OCI-LY3 (cell line): Measurements from ENCODE around the gene METTL17.

Experiments
- H2AFZ ChIP-seq: fragments of 200-600, 300-600 bp; shearing (Covaris generic); 2 replicates; pipeline ENCODE4 v1.6.0; 2014; ENCODE audit warnings: antibody characterized with exemption, low read depth, low read length
- H3K27ac ChIP-seq: fragments of 200-600, 300-600 bp; sonication (generic); 2 replicates; pipeline ENCODE4 v1.5.1; 2014; ENCODE audit warnings: mild to moderate bottlenecking, low read length, moderate library complexity, mixed read lengths
- H3K27me3 ChIP-seq: fragments of 200-600, 300-600 bp; sonication (generic); 2 replicates; pipeline ENCODE4 v1.6.1; 2014; ENCODE audit warnings: low read depth, low read length, mixed read lengths
- H3K36me3 ChIP-seq: fragments of 200-600, 300-600 bp; sonication (generic); replicated peaks from 2 replicates; pipeline ENCODE3; 2014; ENCODE audit warnings: low read depth, low read length, mixed read lengths
- H3K4me1 ChIP-seq: fragments of 300-600, 200-600 bp; sonication (generic); 2 replicates; pipeline ENCODE4 v1.6.1; 2014; ENCODE audit warnings: low read length, mixed read lengths
- H3K4me2 ChIP-seq: fragments of 200-600, 300-600 bp; sonication (generic); 2 replicates; pipeline ENCODE4 v1.6.1; 2014; ENCODE audit warnings: low read length, mixed read lengths
- H3K4me3 ChIP-seq: fragments of 300-600, 200-600 bp; sonication (generic); 2 replicates; pipeline ENCODE4 v1.5.1; 2014; ENCODE audit warnings: antibody characterized with exemption, mild to moderate bottlenecking, low read length, moderate library complexity
- H3K79me2 ChIP-seq: fragments of 300-600, 200-600 bp; shearing (Covaris generic); 2 replicates; pipeline ENCODE4 v1.6.1; 2014; ENCODE audit warnings: mild to moderate bottlenecking, low read length, mixed read lengths
- H3K9ac ChIP-seq: fragments of 300-600, 200-600 bp; shearing (Covaris generic); 2 replicates; pipeline ENCODE4 v1.6.0; 2014; ENCODE audit warnings: mild to moderate bottlenecking, low read length, moderate library complexity
- H3K9me3 ChIP-seq: fragments of 200-600, 300-600 bp; shearing (Covaris generic); 2 replicates; pipeline ENCODE4 v1.6.1; 2014; ENCODE audit warnings: low read length, mixed read lengths; ENCODE audit not compliant: insufficient read depth
- H4K20me1 ChIP-seq: fragments of 200-600, 300-600 bp; sonication (generic); 2 replicates; pipeline ENCODE4 v1.6.1; 2016; ENCODE audit warnings: low read length, mixed read lengths; ENCODE audit not compliant: insufficient read depth
- CTCF ChIP-seq: fragments of 200-600, 300-600 bp; sonication (generic); IDR thresholded peaks from 2 replicates; pipeline ENCODE4 v1.5.1; 2014; ENCODE audit warnings: antibody characterized with exemption, low read length, low read depth
- EZH2phosphoT487 ChIP-seq: fragments of 200-600 bp; shearing (Covaris generic); IDR thresholded peaks from 2 replicates; pipeline ENCODE4 v1.6.1; 2018; ENCODE audit warnings: antibody characterized with exemption, mixed run types, low read depth

Gene METTL17

GRCh38 chr14:20970983-20971704, 18.6 kb upstream of the METTL17 start:
- H3K4me1 ChIP-seq: peaks cover 7% of the 10 kb centered on the region; the same call in 1 of the 2 replicates
- H3K27me3 ChIP-seq: peaks cover 34% of the 10 kb centered on the region
- no peaks in the 10 kb centered on the region for H3K9me3 ChIP-seq
- no peaks in the 10 kb centered on the region for H3K79me2 ChIP-seq
- peak overlapping the region; percentile 67 for H3K9ac ChIP-seq
- H3K4me3 ChIP-seq: peak overlapping the region; percentile 78
- peak overlapping the region; percentile 85 for H2AFZ ChIP-seq
- H3K36me3 ChIP-seq: no peaks in the 10 kb centered on the region
- TF ChIP-seq CTCF (peak; percentile 86), EZH2phosphoT487 (no peak)
- H3K27ac ChIP-seq: no peak overlapping the region
- H4K20me1 ChIP-seq: no peaks in the 10 kb centered on the region
- peak overlapping the region; percentile 90 for H3K4me2 ChIP-seq

DNA sequence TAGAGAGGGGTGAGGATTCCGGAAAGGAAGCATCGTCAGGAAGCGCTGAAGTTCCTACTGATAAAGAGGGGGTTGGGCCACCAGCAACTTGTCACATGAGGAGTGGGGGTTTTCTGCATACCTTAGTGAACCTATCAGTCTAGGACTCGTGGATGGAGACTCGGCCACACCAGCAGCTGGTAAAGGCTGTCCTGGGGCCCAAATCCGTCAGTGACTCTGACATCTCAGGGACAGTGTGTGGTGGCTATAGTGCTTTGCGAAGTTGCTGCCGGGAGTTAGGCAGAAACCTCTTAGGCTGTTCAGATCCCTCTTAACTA, 18.1 kb upstream of the METTL17 start:
- Histone ChIP-seq H3K4me1 (peaks cover 7% of the 10 kb centered on the region; the same call in 1 of the 2 replicates), H3K27me3 (peaks cover 32% of the 10 kb centered on the region), H3K27ac (no peak overlapping the region), H3K9ac (peak overlapping the region; percentile 67), H3K9me3 (no peaks in the 10 kb centered on the region), H3K79me2 (no peaks in the 10 kb centered on the region), H3K4me3 (peak overlapping the region; percentile 78), H3K36me3 (no peaks in the 10 kb centered on the region), H4K20me1 (no peaks in the 10 kb centered on the region), H3K4me2 (peak overlapping the region; percentile 90), H2AFZ (peak overlapping the region; percentile 68)
- TF ChIP-seq EZH2phosphoT487 (no peak), CTCF (no peak)

DNA sequence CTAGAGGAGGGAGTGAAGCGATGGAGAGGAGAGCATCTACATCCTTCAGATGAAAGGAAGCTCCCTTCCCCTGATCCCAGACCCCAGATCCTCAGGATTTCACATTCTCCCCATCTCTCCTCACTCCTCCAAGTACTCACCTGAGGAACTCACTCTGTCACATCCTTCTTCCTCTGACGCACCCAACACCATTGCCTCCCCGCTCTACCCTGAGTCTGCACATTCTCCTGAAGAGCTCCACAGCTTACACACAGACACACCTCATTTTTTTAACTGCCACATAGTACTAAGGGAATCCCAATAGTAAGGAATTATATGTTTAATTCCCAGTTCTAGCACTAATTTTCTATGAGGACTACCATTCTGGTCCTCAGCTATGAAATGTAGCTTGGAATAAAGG, 16.3 kb upstream of the METTL17 start:
- Histone ChIP-seq H3K4me1 (peaks cover 7% of the 10 kb centered on the region; the same call in 1 of the 2 replicates), H3K4me2 (no peak overlapping the region), H2AFZ (no peak overlapping the region), H4K20me1 (no peaks in the 10 kb centered on the region), H3K36me3 (no peaks in the 10 kb centered on the region), H3K27me3 (peaks cover 16% of the 10 kb centered on the region), H3K4me3 (no peak overlapping the region), H3K79me2 (no peaks in the 10 kb centered on the region), H3K9me3 (no peaks in the 10 kb centered on the region), H3K9ac (no peak overlapping the region), H3K27ac (no peak overlapping the region)
- TF ChIP-seq EZH2phosphoT487: no peak
- TF ChIP-seq CTCF: no peak

DNA sequence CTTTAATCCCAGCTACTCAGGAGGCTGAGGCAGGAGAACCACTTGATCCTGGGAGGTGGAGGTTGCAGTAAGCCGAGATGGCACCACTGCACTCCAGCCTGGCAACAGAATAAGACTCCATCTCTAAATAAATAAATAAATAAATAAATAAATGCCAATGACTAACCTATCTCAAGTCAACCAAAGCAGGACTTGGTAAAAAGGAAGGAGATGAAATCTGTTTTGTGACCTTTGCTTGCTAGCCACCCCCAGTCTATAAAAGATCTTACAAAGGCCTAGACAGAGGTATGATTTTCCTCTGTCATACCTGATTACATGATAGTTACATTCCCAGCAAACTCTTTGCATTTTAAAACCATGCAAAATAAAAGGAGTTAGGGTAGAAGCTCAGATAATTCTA, 13.5 kb upstream of the METTL17 start:
- Histone ChIP-seq H4K20me1 (no peaks in the 10 kb centered on the region), H3K79me2 (no peaks in the 10 kb centered on the region), H3K27me3 (peaks cover 14% of the 10 kb centered on the region), H3K9ac (no peak overlapping the region), H3K4me2 (no peak overlapping the region), H2AFZ (no peak overlapping the region), H3K36me3 (no peaks in the 10 kb centered on the region), H3K4me3 (no peak overlapping the region), H3K27ac (no peak overlapping the region), H3K4me1 (0 out of 2 replicates have a peak, but pooled peaks cover 3% of the 10 kb centered on the region), H3K9me3 (no peaks in the 10 kb centered on the region)
- no peak for TF ChIP-seq CTCF
- no peak for TF ChIP-seq EZH2phosphoT487
